ENCODE data around the gene CD7.

Gene CD7

GRCh38 chr17:82297714-82298537 lies 19.5 kb downstream of the CD7 start:
- DNase-seq: peak; percentile 97

- peak; percentile 94 for DNase-seq
Observed at GRCh38 chr17:82297280-82297713, 20.1 kb downstream of the CD7 start.

GRCh38 chr17:82296511-82297279 lies 20.7 kb downstream of the CD7 start:
- no peak for DNase-seq

GRCh38 chr17:82295472-82295814 lies 22.0 kb downstream of the CD7 start:
- DNase-seq: no peak

GRCh38 chr17:82294064-82294773 lies 23.2 kb downstream of the CD7 start:
- DNase-seq: no peak

- peak; percentile 97 for DNase-seq
Observed at GRCh38 chr17:82292251-82293154, 24.9 kb downstream of the CD7 start.

- DNase-seq: no peak
Observed at GRCh38 chr17:82291582-82292250, 25.7 kb downstream of the CD7 start.

- no peak for DNase-seq
Observed at GRCh38 chr17:82287868-82288801, 29.3 kb downstream of the CD7 start.

- no peak for DNase-seq
Observed at GRCh38 chr17:82287013-82287867, 30.2 kb downstream of the CD7 start.

- no peak for DNase-seq
Observed at GRCh38 chr17:82285141-82285540, 32.3 kb downstream of the CD7 start.

- DNase-seq: peak; percentile 81
Observed at GRCh38 chr17:82283208-82283749, 34.1 kb downstream of the CD7 start.

- no peak for DNase-seq
Observed at GRCh38 chr17:82282239-82283207, 34.9 kb downstream of the CD7 start.

GRCh38 chr17:82281502-82282238 lies 35.7 kb downstream of the CD7 start:
- peak; percentile 87 for DNase-seq

GRCh38 chr17:82281076-82281475 lies 36.3 kb downstream of the CD7 start:
- no peak for DNase-seq

GRCh38 chr17:82280537-82280936 lies 36.9 kb downstream of the CD7 start:
- DNase-seq: no peak

- DNase-seq: no peak
Observed at GRCh38 chr17:82278786-82279391, 38.5 kb downstream of the CD7 start.

GRCh38 chr17:82278308-82278707 lies 39.1 kb downstream of the CD7 start:
- no peak for DNase-seq

All from activated effector memory CD4-positive, alpha-beta T cell treated with anti-CD3 and anti-CD28 coated beads, Interleukin-2, amount 50 U/mL, for 16 hours (primary cell).